HG03469 (cell line): ENCODE results near the gene POLA1.
"Not testable (repeated sequence)": the region's sequence is repeated elsewhere in the genome, so short reads cannot be mapped to it uniquely, and the experiment has no call there.

Experiments
- ATAC-seq: cut with Tn5 transposase; IDR thresholded peaks from one replicate; pipeline ENCODE4 v1.9.1; 2021; ENCODE audit warnings: mild to moderate bottlenecking, moderate library complexity, moderate number of reproducible peaks; ENCODE audit not compliant: unreplicated experiment

The POLA1 gene

DNA sequence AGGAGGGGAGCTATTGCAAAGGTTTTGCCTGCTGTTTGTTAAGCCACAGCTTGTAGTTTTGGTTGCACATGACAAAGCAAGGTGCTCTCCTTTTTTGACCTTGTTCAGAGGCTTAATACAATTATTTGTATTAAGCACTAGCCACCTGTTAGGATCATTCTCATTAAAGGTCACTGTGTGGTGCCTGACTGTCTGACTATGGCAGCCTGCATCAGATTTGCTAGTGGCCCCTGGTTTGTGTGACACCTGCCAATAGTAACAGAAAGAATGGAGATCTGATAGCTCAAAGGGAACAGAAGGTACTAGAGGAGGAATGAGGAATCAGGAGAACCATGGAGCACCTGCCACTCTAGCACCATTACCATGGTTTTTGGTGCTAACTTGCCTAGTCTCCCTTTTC is 102.5 kb downstream of the POLA1 start:
- ATAC-seq, result no peak

DNA sequence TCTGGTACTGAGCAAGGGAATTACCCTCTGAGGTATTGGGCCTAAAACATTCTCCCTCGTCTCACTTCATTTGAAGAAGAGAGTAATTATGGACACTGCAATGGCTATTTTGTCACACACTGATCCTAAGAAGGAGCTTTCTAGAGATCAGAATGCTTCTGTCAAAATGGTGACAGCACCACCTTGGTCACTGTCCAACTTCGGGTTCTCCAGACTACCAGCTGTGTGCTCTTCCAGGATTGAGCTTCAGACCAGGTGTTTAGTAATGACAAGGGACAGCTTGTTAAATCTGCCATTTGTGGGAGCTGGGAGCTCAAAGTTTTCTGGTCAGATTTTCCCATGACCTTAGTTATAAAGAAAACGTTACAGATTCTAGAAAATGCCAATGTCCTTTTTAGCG is 105.4 kb downstream of the POLA1 start:
- no peak for ATAC-seq

DNA sequence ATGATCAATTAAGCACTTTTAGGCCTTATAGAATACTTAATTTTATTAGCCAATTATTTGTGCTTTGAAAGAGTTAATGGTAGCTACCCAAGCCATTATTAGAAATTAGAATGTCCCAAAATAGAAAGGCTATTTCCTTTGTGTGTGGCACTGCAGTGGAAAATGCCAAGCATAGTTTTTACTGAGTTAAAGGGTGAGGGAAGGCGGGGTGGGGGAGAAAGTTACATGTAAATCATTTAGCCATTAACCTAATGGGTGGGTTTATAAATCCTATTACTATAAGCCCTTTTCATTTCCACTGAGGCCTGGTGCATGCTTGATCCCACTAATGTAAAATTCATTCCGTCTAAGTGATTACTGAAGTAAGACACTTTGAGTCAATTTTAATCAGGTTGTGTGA is 105.8 kb downstream of the POLA1 start:
- ATAC-seq, result no peak

DNA sequence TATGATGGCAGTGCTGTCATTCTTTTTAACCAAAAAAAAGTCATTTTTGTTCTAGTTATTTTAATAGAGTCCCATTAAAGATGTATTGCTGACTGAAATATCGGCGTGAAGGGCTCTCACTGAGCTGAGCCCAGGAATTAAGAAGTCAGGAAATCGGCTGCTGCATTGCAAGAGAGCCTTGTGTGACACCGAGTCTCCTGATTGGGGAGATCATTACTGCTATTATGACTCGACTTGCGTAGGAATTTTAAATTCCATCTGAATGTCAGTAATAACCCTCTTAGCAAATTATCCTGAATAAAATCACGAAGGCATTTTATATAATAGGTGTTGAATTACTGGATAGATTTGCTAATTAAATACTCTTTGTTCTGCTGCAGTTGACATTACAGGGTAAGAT is 111.5 kb downstream of the POLA1 start:
- ATAC-seq, result no peak

DNA sequence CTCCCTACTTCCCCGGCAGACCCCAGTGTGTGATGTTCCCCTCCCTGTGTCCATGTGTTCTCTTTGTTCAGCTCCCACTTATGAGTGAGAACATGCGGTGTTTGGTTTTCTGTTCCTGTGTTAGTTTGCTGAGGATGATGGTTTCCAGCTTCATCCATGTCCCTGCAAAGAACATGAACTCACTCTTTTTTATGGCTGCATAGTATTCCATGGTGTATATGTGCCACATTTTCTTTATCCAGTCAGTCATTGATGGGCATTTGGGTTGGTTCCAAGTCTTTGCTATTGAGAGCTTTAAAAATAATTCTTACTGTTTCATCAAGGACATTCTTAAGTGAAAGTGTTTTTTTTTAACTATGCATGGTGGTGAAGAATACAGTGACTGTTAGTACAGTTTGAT is 126.1 kb downstream of the POLA1 start:
- not testable (repeated sequence) for ATAC-seq

DNA sequence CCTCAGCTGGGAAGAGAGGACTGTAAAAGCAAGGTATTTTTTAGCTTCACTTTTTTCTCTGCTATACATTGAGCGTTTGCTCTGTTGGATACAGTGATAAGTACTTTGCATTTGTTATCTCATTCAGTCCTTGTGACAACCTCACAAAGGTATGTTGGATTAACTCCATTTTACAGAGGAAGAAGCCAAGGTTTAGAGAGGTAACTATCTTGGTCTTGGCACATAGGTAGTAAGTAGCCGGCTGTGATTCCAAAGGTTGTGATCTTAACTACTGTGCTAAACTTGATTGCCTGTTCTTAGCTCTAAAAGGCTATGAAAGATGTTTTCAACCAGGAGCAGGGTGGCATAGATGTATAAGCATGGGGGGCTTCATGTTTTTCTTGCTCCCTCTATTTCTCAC is 134.4 kb downstream of the POLA1 start:
- no peak for ATAC-seq

DNA sequence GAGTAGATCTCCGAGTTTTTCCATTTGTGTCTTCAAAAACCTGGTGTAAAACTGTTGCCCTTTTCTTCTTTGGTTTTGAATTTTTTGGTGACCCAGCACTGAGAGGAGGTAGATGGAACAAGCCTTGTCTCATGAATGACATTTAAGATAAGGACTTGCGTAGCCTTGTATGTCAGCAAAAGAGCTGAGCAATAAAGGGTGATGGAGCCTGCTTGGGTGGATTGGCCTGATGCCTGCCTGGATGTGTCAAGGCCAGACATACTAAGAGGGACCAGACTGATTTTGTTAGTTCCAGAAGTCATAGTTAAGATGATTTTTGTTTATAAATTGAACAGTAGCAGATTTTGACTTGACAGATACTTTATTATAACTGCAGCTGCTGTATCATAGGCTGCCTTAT is 134.9 kb downstream of the POLA1 start:
- ATAC-seq, result no peak

DNA sequence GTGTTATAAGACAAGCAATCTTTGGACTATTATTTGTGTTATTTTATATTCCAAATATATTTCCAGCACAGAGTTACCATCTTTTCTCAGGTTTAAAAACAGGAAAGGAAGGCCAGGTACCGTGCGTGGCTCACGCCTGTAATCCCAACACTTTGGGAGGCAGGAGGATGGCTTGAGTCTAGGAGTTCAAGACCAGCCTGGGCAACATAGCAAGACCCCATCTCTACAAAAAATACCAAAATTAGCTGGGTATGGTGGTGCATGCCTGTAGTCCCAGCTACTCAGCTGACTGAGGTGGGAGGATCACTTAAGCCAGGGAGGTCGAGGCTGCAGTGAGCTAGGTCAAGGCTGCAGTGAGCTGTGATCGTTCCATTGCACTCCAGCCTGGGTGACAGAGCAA is 140.0 kb downstream of the POLA1 start:
- ATAC-seq, result no peak

DNA sequence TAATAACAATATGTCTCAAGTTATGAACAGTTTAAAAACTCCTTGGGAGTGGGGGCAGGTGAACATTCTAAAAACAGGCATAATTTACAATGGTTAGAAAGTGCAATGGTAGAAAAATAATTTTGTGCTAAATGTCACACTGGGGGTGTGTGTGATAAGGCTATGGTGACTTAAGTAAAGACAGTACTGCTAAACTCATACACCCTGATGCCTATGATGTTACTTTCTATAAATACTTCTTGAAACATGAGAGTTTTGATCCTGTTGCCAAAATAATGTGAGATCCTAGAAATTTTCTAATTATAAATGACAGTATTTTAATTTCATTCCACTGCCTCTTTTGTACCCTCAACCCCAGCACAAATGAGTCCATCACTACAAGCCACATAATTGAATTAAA is 144.2 kb downstream of the POLA1 start:
- no peak for ATAC-seq

DNA sequence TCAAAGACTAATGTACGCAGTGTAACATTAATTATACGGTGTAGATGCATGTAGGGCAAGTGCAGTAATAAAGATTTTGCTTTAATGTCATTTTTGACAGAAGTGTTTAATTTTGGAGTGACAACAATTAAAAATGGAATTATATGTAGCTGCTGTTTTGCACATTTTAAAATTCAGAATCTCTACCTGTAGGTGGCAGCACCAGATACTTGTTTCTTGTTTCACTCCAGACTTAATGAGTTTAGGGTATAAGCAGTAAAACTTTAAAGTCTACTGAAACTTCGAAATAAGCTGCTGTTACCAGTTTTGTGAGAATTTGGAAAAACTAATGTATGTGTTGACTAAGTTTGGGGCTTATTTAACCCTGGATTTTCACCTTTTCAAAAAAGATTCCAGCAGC is 144.9 kb downstream of the POLA1 start:
- no peak for ATAC-seq

DNA sequence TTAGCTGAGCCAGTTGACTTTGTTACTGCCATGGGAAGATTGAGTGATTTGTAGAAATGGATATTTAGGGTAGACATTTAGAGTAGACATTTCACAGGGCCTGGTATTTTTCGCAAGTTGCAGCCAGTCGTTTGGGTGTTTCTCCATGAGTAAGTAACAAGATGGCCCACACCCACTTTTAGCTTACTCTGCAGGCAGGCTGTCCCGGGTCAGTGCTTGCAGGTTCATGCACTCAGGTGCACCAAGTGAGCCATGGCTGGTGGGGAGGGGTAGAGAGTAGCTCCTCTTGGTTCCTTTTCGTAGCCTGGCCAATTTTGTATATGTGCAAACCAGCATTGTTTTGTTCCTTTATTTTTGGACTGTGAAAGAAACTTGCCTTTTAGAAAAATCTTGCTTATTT is 145.6 kb downstream of the POLA1 start:
- no peak for ATAC-seq

DNA sequence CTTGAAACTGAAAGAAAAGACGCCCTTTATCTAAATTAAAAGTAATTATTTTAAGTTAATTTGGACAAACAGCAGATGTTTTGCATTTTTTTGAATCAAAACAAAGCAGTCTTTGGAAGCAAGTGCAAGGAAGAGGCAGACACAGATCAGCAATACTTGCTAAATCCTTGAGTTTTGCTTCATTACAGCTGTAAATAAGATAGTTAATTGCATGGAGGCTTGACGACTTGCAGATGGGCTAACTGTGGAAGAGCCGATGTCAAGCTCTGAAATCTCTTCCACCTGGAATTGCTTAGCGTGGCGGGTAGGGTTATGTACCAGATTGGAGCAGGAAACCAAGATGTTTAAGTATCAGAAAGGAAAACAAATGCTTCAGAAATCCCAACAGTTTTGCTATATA is 148.8 kb downstream of the POLA1 start:
- ATAC-seq, result no peak

DNA sequence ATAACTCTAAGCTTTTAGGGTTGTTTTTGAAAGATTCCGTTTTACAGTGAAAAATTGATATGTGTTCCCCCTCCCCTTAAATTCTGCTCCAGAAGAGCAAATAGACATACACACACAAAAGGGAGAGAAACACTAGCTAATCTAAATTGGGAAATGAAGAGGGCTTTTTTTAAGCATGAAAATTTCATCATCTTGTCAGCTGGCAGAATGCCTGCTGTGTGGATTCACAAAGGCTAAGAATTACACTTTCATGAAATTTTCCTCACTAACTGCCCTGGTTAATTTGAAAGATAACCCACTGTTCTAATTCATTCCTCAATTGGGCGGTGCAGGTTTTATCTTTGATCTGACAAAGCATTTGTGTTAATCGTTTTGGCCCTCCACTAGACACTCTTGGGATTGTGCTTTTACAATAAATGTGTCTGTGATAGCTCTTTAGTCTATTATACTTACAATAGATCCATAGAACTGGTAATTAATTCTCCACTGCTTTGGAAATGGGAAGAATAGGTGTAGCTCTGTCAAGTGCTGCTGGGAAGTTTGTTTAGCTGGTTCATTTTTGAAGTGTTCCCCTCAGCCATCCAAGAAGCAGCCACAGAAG is 152.9 kb downstream of the POLA1 start:
- ATAC-seq, result no peak

DNA sequence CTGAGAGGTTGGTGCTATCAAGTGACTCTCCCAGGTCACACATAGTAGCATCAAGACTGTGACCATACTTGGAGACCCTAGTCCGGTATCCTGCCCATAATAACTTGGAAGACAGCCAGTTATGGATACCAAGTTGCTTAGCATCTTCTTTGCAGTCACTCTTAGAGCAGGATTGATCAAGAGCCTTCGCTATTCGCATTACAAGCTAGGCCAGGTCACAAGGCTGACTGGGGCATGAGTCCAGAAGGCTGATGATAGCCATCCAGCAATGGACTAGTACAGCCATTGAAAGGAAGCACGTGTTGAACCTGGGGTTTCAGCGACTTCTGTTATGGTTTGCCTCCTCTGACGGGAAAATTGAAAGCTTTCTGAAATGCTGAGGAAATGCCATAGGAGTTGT is 157.6 kb downstream of the POLA1 start:
- no peak for ATAC-seq

DNA sequence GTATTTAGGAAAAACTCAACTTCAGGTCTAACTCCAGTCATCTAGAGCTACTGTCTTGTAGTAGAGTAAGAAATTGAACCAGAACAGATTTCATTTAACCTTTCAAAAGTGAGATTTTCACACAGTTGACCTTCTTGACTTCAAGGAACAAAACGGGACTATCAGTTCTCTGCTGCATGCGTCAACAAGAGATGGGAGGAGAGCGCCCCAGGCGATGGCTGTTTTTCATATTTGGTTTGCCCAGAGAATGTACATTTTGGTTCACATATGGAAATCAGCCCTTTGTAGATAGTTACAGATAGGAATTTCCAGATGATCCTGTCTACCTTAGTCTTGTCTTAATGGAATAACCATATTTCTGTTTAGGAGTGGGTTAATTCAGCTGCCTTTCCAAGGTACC is 158.1 kb downstream of the POLA1 start:
- no peak for ATAC-seq

DNA sequence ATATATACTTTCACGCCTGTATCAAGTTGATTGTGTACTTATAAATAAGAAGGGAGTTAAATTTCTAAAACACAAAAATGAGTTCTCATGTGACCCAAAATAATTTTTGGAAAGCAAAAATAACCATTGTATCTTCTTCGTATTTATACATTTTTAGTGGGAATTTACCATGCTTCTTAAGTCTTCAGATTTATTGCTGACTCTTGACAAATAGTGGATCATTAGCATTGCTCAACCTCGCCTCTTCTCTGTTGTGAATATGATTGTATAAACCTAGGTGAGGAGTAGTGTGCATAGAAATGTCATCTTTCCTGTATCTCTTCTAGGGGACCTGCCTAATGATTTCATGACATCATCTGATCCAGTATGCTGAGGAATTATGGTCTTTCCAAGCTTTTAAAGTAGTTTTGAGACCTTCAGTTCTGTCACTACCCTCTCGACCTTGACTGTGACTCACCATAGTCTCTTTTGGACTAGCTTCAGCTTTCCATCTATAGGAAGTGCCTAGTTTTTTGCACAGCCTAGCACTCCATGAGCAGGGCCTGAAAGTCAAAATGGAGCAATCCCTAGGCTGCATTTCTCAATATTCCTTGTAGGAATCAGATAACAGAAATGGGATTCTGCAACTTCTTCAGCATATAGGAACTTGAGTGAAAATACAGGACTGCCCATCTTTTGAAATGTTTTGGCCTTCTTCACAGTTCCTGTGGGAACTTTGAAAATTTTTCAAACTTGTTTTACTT is 164.5 kb downstream of the POLA1 start:
- ATAC-seq, result no peak

DNA sequence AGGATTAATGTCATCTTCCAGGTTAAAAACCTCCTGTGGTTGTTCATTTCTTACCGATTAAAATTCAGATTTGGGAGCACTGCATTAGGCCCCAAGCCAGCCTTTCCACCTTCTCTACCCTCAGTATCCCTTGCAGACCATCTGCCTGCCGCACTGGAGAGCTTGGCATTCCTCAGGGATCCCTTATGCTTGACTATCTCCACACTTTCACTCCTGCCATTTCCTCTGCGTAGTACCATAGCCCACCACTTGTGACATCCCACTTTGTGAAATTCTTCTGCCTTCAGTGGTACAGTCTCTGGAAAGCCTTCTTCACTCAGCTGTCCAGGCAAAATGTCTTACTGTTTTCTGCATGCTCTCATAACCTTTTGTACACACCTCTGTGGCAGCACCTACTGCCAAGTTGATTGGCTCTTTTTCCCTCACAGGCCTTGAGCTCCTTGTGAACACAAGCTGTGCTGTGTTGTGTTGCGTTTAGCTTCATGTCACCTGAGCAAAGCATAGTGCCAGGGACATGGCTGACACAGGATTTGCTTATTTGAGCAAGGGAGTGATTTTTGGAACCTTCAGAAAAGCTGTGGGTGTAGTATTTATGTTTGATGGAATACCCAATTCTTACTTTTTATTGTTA is 165.6 kb downstream of the POLA1 start:
- ATAC-seq, result no peak

DNA sequence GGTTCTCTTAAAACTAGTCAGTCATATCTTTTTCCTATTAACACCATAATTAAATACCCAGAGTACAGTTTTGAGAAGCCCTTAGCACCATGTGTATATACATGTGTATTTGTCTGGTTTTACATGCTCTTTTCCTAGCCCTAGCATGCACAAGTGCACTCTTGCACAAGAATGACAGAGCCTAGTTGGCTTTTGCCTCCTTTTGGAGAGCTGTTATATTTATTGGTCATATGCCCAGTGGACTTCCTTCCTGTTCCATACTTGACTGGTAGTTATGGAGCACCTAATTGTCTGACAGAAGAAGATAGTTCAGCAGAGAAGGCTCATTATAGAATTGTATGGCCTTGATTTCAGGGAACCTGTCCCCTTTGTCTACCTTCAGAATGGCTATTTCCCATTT is 166.4 kb downstream of the POLA1 start:
- no peak for ATAC-seq

DNA sequence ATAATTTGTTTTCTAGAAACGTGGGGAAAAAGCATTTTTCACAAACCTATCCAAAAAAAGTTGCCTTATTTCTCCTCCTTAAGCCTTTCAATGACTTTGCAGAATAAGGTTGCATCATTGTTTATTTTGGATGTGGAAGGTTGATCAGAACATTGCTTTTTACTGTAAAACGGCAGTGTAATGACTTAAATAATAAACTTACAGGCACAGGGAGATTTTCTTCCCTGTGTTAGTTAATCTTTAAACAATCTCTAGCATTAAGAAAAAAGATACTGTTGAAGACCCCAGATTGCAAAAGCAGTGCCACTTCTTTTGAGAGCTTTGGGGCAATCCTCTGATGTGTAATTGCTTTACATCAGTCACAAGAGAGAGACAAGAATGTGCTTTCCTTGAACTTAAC is 168.6 kb downstream of the POLA1 start:
- ATAC-seq, result no peak

DNA sequence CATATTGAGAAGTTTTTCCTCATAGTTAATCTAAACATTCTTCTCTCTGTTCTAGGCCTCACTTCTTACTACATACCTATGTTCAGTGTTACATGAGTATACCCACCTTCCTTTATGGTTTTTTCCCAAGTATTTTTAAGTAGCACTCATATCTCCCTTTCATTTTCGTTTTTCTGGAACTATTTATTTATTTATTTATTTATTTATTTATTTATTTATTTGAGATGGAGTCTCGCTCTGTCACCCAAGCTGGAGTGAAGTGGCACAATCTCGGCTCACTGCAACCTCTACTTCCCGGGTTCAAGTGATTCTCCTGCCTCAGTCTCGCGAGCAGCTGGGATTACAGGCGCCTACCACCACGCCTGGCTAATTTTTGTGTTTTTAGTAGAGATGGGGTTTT is 170.1 kb downstream of the POLA1 start:
- ATAC-seq, result not testable (repeated sequence)

DNA sequence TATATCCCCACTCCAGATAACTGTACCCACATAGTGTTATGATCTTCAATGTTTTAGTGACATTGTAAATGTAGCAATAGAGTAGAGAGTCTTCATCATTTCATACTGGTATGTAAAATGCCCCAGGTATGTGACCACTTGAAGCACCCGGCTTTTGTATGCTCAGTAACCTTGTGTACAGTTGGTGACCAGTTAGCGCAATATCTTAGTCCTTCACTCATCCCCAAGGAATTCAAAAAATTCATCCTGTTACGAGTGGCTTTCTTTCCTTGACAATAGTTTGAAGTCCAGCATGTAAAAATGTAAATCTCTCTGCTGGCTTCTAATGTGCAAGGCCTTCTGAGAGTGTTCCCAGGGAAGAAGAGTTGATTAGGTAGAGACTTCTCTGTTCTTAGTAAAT is 176.4 kb downstream of the POLA1 start:
- no peak for ATAC-seq

DNA sequence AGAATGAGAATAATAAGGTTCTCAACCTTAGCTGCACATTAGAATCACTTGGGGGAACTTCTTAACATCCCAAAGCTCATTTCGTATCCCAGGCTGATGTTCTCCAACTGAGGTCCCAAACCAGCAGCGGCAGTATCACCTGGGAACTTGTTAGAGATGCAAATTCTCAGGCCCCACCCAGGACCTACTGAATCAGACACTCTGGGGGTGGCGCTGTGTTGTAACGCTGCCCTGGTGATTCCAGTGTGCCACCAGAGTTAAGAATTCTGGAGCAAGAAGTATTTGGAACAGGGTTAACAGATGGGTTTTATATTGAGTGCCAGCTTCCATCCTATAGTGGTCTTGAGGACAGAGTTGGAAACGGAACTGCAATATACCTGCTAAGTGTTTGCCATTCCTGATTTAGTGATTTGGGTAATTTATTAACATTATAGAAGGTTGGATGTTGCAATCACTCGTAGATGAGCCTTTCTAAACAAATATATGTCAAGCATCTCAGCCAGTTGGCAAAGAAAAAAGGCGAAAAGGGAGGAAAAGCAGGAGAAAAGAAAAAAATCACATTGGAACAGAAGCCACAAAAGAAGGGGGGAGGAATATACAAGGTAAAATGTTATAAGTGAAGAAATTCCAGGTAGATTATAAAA is 181.0 kb downstream of the POLA1 start:
- no peak for ATAC-seq
